GM12878 (cell line): ENCODE data around the gene KRTAP12-1. TPM values are rescaled to one million over a fixed set of nuclear protein-coding genes. Genes with fewer than 3 reads are reported as not detected.

Experiments
- ATAC-seq: fragments of 200-7000 bp; cut with Tn5 transposase; 3 replicates; pipeline ENCODE4 v1.9.1; 2020; ENCODE audit warnings: mild to moderate bottlenecking, moderate library complexity
- BruUV-seq: library from RNA; stranded (reverse); fragments of 400-500 nt; replicated peaks from 2 replicates; lab custom pipeline; 2021; lab: Mats Ljungman, UMichigan
- CTCF ChIA-PET: fragments of 300-600 bp; sonication (Branson Sonifier 250); formaldehyde crosslinking; extraction: SDS; loops from one replicate; lab custom pipeline; 2021; ENCODE audit warnings: inconsistent platforms; lab: Yijun Ruan, JAX
- POLR2A ChIA-PET: fragments of 350-600 bp; formaldehyde crosslinking; extraction: SDS; loops from one replicate; lab custom pipeline; 2021; ENCODE audit warnings: inconsistent platforms; lab: Charles Lee
- RAD21 ChIA-PET: fragments of 300-600 bp; sonication (Branson Sonifier 250); formaldehyde crosslinking; loops from one replicate; lab custom pipeline; 2023; ENCODE audit warnings: antibody characterized with exemption; ENCODE audit not compliant: unreplicated experiment; lab: Charles Lee
- SMC1A ChIA-PET: fragments of 300-600 bp; sonication (Branson Sonifier 250); formaldehyde crosslinking; loops from one replicate; lab custom pipeline; 2023; ENCODE audit not compliant: unreplicated experiment, uncharacterized antibody; lab: Charles Lee
- DNase-seq: peaks from one replicate; pipeline ENCODE4 v3.0.0-alpha.2; 2011; ENCODE audit warnings: low read depth, low spot score
- FAIRE-seq: peaks from 3 replicates; lab custom pipeline; 2011; peaks lifted over from hg19 to GRCh38; lab: Jason Lieb, UNC
- H2AFZ ChIP-seq: 2 replicates; pipeline ENCODE4 v1.6.0; 2011; ENCODE audit warnings: low read depth, low read length, control low read depth; ENCODE audit not compliant: control insufficient read depth
- H3K27ac ChIP-seq: 2 replicates; pipeline ENCODE4 v1.5.1; 2011; ENCODE audit warnings: control low read depth; ENCODE audit not compliant: control insufficient read depth, insufficient read depth
- H3K27me3 ChIP-seq, 2 experiments: replicated peaks in 1 of 2; 2 replicates each; pipeline versions ENCODE4 v1.6.0 to v1.6.1; 2011; ENCODE audit warnings: low read length in 1 of 2; ENCODE audit not compliant: control insufficient read depth in 2 of 2, insufficient read depth in 2 of 2
- H3K36me3 ChIP-seq, 2 experiments: 2 replicates each; pipeline ENCODE4 v1.5.1; 2011; ENCODE audit warnings: low read length in 1 of 2; ENCODE audit not compliant: control insufficient read depth in 2 of 2, insufficient read depth in 2 of 2
- H3K4me1 ChIP-seq: 2 replicates; pipeline ENCODE4 v1.6.1; 2011; ENCODE audit warnings: mild to moderate bottlenecking, low read length, moderate library complexity, mixed read lengths; ENCODE audit not compliant: control insufficient read depth, insufficient read depth
- H3K4me2 ChIP-seq: 2 replicates; pipeline ENCODE4 v1.6.0; 2011; ENCODE audit warnings: control low read depth; ENCODE audit not compliant: control insufficient read depth, insufficient read depth
- H3K4me3 ChIP-seq: fragments of 200-600 bp; sonication (generic); 2 replicates; pipeline ENCODE4 v1.5.1; 2016
- H3K79me2 ChIP-seq: 2 replicates; pipeline ENCODE4 v1.6.0; 2011; ENCODE audit warnings: low read length; ENCODE audit not compliant: control insufficient read depth, insufficient read depth
- H3K9ac ChIP-seq: 2 replicates; pipeline ENCODE4 v1.8.0; 2011; ENCODE audit warnings: low read length, control low read depth, mixed read lengths; ENCODE audit not compliant: control insufficient read depth, insufficient read depth
- H3K9me3 ChIP-seq: replicated peaks from 3 replicates; pipeline ENCODE4 v1.5.1; 2011; ENCODE audit warnings: mild to moderate bottlenecking, low read length; ENCODE audit not compliant: control insufficient read depth, insufficient read depth
- H4K20me1 ChIP-seq: 2 replicates; pipeline ENCODE4 v1.6.0; 2011; ENCODE audit not compliant: control insufficient read depth, insufficient read depth
- CREB1 ChIP-seq: IDR thresholded peaks from 2 replicates; pipeline ENCODE4 v1.6.1; 2012; ENCODE audit warnings: low read depth, mild to moderate bottlenecking, inconsistent platforms
- FOXM1 ChIP-seq: IDR thresholded peaks from 2 replicates; pipeline ENCODE4 v1.6.1; 2012; ENCODE audit warnings: low read depth, mild to moderate bottlenecking, inconsistent platforms, low read length, moderate library complexity
- JUNB ChIP-seq: IDR thresholded peaks from 2 replicates; pipeline ENCODE4 v1.6.1; 2016; ENCODE audit warnings: antibody characterized with exemption, mild to moderate bottlenecking
- PAX8 ChIP-seq: fragments of 450-650 bp; IDR thresholded peaks from 2 replicates; pipeline ENCODE4 v1.6.1; 2017; ENCODE audit warnings: mild to moderate bottlenecking, moderate library complexity
- PBX3 ChIP-seq: IDR thresholded peaks from 2 replicates; pipeline ENCODE4 v1.6.1; 2011; ENCODE audit warnings: mild to moderate bottlenecking, low read depth, low read length, moderate library complexity; ENCODE audit not compliant: insufficient replicate concordance
- POLR2A ChIP-seq: IDR thresholded peaks from 2 replicates; pipeline ENCODE4 v1.6.1; 2011; ENCODE audit warnings: low read depth, mild to moderate bottlenecking, low read length
- RAD51 ChIP-seq: fragments of 450-650 bp; IDR thresholded peaks from 2 replicates; pipeline ENCODE4 v1.6.1; 2016; ENCODE audit warnings: moderate library complexity, mild to moderate bottlenecking, inconsistent platforms
- RFX5 ChIP-seq: IDR thresholded peaks from 2 replicates; pipeline ENCODE4 v1.6.1; 2011; ENCODE audit warnings: low read depth, low read length, improper control_type of control experiment
- SMARCA5 ChIP-seq: fragments of 450-650 bp; IDR thresholded peaks from 2 replicates; pipeline ENCODE4 v1.6.1; 2017; ENCODE audit warnings: mild to moderate bottlenecking
- SPI1 ChIP-seq: IDR thresholded peaks from 2 replicates; pipeline ENCODE4 v1.6.1; 2011; ENCODE audit warnings: low read depth, mild to moderate bottlenecking, low read length, moderate library complexity, borderline replicate concordance; ENCODE audit not compliant: insufficient read depth
- ZNF217 ChIP-seq: fragments of 450-650 bp; IDR thresholded peaks from 2 replicates; pipeline ENCODE4 v1.6.1; 2017; ENCODE audit warnings: antibody characterized with exemption, mild to moderate bottlenecking
- WGBS: methylation state at CpG from one replicate; pipeline ENCODE4 v1.1.6; 2016; ENCODE audit warnings: low lambda C conversion rate; ENCODE audit not compliant: insufficient replicate concordance, insufficient coverage; ENCODE audit errors: missing lambda C conversion rate; 5-methylcytosine and 5-hydroxymethylcytosine counted together
- in situ Hi-C: fragments of 300-500 bp; cut with MboI; formaldehyde crosslinking; loops from 9 replicates; pipeline ENCODE4 v1.14.3; 2018; ENCODE audit warnings: mixed read lengths
- intact Hi-C: fragments of 100-400 bp; cut with micrococcal nuclease; formaldehyde crosslinking; loops from one replicate; pipeline ENCODE4 v1.14.2; 2022; ENCODE audit not compliant: unreplicated experiment
- polyA plus RNA-seq, 11 experiments: library from polyadenylated mRNA; depleted of rRNA in 4 of 11; unstranded in 6 of 11; stranded (reverse) in 5 of 11; fragments of >200 nt; fragmentation: Nextera tagmentation in 4 of 11; fragmentation: Illumina TruSeq in 1 of 11; extraction: Ambion mirVana in 4 of 11; extraction: Trizol in 1 of 11; gene quantifications; 1 replicate in 1 of 11; 2 replicates in 10 of 11; pipeline versions ENCODE4 v1.2.1 to v1.2.3, GENCODE V29; 2011 to 2016; ENCODE audit warnings: inconsistent platforms in 2 of 11, missing spikeins in 2 of 11, low read depth in 1 of 11
- total RNA-seq, 4 experiments: library from RNA; depleted of rRNA in 3 of 4; stranded (reverse); fragments of >200 nt in 3 of 4; fragmentation: Illumina TruSeq in 1 of 4; extraction: Trizol in 1 of 4; gene quantifications; 2 replicates each; pipeline versions ENCODE4 v1.2.1 to v1.2.3, GENCODE V29; 2013 to 2021
- TF ChIP-seq, protein P1 (sequence below): IDR thresholded peaks from 2 replicates; pipeline ENCODE4 v1.6.1; 2012; ENCODE audit warnings: low read depth, low read length, improper control_type of control experiment
- TF ChIP-seq, protein P2 (sequence below): fragments of 450-650 bp; IDR thresholded peaks from 2 replicates; pipeline ENCODE4 v1.6.1; 2017; ENCODE audit warnings: mild to moderate bottlenecking, moderate library complexity
- TF ChIP-seq, protein P3 (sequence below): fragments of 450-650 bp; formaldehyde crosslinking; IDR thresholded peaks from 2 replicates; pipeline ENCODE4 v1.4.0; 2022; ENCODE audit warnings: mild to moderate bottlenecking, moderate library complexity

KRTAP12-1 gene
- total and polyA plus RNA-seq, 10 of the 15 experiments (the other 5 are each of a cell fraction or from before 2014, with no cell fraction given): not detected

DNA sequence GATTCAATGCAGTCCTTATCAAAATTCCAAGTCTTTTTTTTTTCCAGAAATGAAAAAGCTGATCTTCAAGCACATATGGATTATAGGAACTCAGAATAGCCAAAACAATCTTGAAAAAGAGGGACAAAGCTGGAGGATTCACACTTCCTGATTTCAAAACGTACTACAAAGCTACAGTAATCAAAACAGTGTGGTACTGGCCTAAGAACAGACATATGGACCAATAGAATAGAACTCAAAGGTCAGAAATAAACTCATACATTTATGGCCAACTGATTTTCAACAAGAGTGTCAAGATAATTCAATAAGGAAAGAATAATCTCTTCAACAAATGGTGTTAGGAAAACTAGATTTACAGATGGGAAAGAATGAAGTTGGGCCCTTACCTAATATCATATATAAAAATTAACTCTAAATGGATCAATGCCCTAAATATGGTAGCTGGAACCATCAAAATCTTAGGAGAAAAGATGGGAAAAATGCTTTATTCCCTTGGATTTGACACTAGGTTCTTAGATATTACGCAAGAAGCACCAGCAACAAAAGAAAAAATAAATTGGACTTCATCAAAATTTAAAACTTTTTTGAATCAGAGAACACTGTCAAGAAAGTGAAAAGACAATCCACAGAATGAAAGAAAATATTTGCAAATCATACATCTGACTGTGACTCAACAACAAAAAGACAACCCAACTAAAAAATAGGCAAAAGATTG, 11.0 kb upstream of the KRTAP12-1 start:
- no peak overlapping the region for H3K27ac ChIP-seq
- ChIA-PET POLR2A (no interaction called here), RAD21 (no interaction called here), SMC1A (no interaction called here), CTCF (no interaction called here)
- H4K20me1 ChIP-seq: no peaks in the 10 kb centered on the region
- H3K4me2 ChIP-seq: no peak overlapping the region
- H3K79me2 ChIP-seq: no peaks in the 10 kb centered on the region
- H3K27me3 ChIP-seq: 0 out of 4 replicates have a peak, but pooled peaks cover 0 to 3% of the 10 kb centered on the region in 2 experiments
- 18% methylated on average over 2 of the region's 2 CpGs for WGBS
- H3K9ac ChIP-seq: no peak overlapping the region
- no peak overlapping the region for H2AFZ ChIP-seq
- no peaks in the 10 kb centered on the region for H3K36me3 ChIP-seq
- no peak for FAIRE-seq
- in situ Hi-C loops (no loop called here), intact Hi-C loops (no loop called here)
- ATAC-seq: no peak
- no peak for DNase-seq
- H3K4me3 ChIP-seq: no peak overlapping the region
- no TSS peak for BruUV-seq
- peaks cover 1% of the 10 kb centered on the region; the same call in 2 of the 3 replicates for H3K9me3 ChIP-seq
- H3K4me1 ChIP-seq: no peaks in the 10 kb centered on the region
- TF ChIP-seq FOXM1: no peak
- no peak for TF ChIP-seq PAX8
- TF ChIP-seq POLR2A: no peak
- TF ChIP-seq ZNF217: no peak
- TF ChIP-seq, protein P1, sequence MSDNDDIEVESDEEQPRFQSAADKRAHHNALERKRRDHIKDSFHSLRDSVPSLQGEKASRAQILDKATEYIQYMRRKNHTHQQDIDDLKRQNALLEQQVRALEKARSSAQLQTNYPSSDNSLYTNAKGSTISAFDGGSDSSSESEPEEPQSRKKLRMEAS: no peak
- no peak for TF ChIP-seq CREB1
- TF ChIP-seq JUNB: no peak
- no peak for TF ChIP-seq RFX5
- TF ChIP-seq, protein P2, sequence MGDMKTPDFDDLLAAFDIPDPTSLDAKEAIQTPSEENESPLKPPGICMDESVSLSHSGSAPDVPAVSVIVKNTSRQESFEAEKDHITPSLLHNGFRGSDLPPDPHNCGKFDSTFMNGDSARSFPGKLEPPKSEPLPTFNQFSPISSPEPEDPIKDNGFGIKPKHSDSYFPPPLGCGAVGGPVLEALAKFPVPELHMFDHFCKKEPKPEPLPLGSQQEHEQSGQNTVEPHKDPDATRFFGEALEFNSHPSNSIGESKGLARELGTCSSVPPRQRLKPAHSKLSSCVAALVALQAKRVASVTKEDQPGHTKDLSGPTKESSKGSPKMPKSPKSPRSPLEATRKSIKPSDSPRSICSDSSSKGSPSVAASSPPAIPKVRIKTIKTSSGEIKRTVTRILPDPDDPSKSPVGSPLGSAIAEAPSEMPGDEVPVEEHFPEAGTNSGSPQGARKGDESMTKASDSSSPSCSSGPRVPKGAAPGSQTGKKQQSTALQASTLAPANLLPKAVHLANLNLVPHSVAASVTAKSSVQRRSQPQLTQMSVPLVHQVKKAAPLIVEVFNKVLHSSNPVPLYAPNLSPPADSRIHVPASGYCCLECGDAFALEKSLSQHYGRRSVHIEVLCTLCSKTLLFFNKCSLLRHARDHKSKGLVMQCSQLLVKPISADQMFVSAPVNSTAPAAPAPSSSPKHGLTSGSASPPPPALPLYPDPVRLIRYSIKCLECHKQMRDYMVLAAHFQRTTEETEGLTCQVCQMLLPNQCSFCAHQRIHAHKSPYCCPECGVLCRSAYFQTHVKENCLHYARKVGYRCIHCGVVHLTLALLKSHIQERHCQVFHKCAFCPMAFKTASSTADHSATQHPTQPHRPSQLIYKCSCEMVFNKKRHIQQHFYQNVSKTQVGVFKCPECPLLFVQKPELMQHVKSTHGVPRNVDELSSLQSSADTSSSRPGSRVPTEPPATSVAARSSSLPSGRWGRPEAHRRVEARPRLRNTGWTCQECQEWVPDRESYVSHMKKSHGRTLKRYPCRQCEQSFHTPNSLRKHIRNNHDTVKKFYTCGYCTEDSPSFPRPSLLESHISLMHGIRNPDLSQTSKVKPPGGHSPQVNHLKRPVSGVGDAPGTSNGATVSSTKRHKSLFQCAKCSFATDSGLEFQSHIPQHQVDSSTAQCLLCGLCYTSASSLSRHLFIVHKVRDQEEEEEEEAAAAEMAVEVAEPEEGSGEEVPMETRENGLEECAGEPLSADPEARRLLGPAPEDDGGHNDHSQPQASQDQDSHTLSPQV: no peak
- TF ChIP-seq, protein P3, sequence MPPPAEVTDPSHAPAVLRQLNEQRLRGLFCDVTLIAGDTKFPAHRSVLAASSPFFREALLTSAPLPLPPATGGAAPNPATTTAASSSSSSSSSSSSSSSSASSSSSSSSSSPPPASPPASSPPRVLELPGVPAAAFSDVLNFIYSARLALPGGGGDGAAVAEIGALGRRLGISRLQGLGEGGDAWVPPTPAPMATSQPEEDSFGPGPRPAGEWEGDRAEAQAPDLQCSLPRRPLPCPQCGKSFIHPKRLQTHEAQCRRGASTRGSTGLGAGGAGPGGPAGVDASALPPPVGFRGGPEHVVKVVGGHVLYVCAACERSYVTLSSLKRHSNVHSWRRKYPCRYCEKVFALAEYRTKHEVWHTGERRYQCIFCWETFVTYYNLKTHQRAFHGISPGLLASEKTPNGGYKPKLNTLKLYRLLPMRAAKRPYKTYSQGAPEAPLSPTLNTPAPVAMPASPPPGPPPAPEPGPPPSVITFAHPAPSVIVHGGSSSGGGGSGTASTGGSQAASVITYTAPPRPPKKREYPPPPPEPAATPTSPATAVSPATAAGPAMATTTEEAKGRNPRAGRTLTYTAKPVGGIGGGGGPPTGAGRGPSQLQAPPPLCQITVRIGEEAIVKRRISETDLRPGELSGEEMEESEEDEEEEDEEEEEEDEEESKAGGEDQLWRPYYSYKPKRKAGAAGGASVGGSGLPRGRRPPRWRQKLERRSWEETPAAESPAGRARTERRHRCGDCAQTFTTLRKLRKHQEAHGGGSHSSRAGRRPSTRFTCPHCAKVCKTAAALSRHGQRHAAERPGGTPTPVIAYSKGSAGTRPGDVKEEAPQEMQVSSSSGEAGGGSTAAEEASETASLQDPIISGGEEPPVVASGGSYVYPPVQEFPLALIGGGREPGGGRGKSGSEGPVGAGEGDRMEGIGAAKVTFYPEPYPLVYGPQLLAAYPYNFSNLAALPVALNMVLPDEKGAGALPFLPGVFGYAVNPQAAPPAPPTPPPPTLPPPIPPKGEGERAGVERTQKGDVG (CRISPR knock-in tag): no peak
- TF ChIP-seq RAD51: no peak
- no peak for TF ChIP-seq SMARCA5
- no peak for TF ChIP-seq SPI1
- no peak for TF ChIP-seq PBX3
